ENCODE data around the gene LARP4. TPM values are rescaled to one million over a fixed set of nuclear protein-coding genes. Genes with fewer than 3 reads are reported as not detected.

Gene LARP4
- total and polyA plus RNA-seq, 2 experiments from 2014 or later: 59.1 to 88.8 TPM

GRCh38 chr12:50458606-50459005 is 57.9 kb downstream of the LARP4 start:
- Histone ChIP-seq H3K27ac (ENCODE audit: low read depth) (no peak overlapping the region), H3K9me2 (ENCODE audit: insufficient read depth) (no peaks in the 10 kb centered on the region), H3K4me3 (no peak overlapping the region), H3K4me2 (no peak overlapping the region), H3F3A (replicated peaks; ENCODE audit: low read depth) (no peaks in the 10 kb centered on the region), H4K20me1 (replicated peaks; ENCODE audit: insufficient read depth) (peaks cover 5% of the 10 kb centered on the region), H3K4me1 (ENCODE audit: insufficient read depth) (no peaks in the 10 kb centered on the region), H3K36me3 (ENCODE audit: insufficient read depth) (peaks cover 36% of the 10 kb centered on the region; the same call in 1 of the 2 replicates), H3K27me3 (ENCODE audit: insufficient read depth) (no peaks in the 10 kb centered on the region), H3K79me2 (replicated peaks; ENCODE audit: insufficient read depth) (peaks cover 5% of the 10 kb centered on the region), H2AFZ (no peak overlapping the region)
- Mint-ChIP-seq H3K9me3 (no peaks in the 10 kb centered on the region), H3K27me3 (ENCODE audit: insufficient read depth, low read depth, poor library complexity) (peaks cover 1% of the 10 kb centered on the region), H3K4me1 (no peaks in the 10 kb centered on the region), H3K4me3 (no peak overlapping the region), H3K36me3 (ENCODE audit: low read depth) (peaks cover 60% of the 10 kb centered on the region), H3K27ac (no peak overlapping the region)
- no peak for DNase-seq (ENCODE audit: low spot score)
- ATAC-seq: no peak
- TF ChIP-seq EZH2 (IDR thresholded peaks at IDR 0.05; ENCODE audit: low read depth, unreplicated experiment) (no peak), JUNB (IDR thresholded peaks at IDR 0.05; ENCODE audit: unreplicated experiment) (no peak), EZH2phosphoT487 (IDR thresholded peaks at IDR 0.05; ENCODE audit: unreplicated experiment) (no peak), ZNF114 (CRISPR knock-in tag; IDR thresholded peaks at IDR 0.05) (no peak), CREB1 (CRISPR knock-in tag; IDR thresholded peaks at IDR 0.05; ENCODE audit: low read depth) (no peak), ETS1 (IDR thresholded peaks at IDR 0.05) (no peak), NANOG (IDR thresholded peaks at IDR 0.05; ENCODE audit: borderline replicate concordance) (no peak), CTCF (conservative IDR thresholded peaks at IDR 0.05; ENCODE audit: low read depth in 2 of 2) (no peak), POLR2AphosphoS5 (IDR thresholded peaks at IDR 0.05; ENCODE audit: low read depth) (no peak), STAT1 (IDR thresholded peaks at IDR 0.05; ENCODE audit: unreplicated experiment) (no peak), ZNF331 (CRISPR knock-in tag; IDR thresholded peaks at IDR 0.05; ENCODE audit: low read depth) (no peak)
- TF ChIP-seq, protein P1, sequence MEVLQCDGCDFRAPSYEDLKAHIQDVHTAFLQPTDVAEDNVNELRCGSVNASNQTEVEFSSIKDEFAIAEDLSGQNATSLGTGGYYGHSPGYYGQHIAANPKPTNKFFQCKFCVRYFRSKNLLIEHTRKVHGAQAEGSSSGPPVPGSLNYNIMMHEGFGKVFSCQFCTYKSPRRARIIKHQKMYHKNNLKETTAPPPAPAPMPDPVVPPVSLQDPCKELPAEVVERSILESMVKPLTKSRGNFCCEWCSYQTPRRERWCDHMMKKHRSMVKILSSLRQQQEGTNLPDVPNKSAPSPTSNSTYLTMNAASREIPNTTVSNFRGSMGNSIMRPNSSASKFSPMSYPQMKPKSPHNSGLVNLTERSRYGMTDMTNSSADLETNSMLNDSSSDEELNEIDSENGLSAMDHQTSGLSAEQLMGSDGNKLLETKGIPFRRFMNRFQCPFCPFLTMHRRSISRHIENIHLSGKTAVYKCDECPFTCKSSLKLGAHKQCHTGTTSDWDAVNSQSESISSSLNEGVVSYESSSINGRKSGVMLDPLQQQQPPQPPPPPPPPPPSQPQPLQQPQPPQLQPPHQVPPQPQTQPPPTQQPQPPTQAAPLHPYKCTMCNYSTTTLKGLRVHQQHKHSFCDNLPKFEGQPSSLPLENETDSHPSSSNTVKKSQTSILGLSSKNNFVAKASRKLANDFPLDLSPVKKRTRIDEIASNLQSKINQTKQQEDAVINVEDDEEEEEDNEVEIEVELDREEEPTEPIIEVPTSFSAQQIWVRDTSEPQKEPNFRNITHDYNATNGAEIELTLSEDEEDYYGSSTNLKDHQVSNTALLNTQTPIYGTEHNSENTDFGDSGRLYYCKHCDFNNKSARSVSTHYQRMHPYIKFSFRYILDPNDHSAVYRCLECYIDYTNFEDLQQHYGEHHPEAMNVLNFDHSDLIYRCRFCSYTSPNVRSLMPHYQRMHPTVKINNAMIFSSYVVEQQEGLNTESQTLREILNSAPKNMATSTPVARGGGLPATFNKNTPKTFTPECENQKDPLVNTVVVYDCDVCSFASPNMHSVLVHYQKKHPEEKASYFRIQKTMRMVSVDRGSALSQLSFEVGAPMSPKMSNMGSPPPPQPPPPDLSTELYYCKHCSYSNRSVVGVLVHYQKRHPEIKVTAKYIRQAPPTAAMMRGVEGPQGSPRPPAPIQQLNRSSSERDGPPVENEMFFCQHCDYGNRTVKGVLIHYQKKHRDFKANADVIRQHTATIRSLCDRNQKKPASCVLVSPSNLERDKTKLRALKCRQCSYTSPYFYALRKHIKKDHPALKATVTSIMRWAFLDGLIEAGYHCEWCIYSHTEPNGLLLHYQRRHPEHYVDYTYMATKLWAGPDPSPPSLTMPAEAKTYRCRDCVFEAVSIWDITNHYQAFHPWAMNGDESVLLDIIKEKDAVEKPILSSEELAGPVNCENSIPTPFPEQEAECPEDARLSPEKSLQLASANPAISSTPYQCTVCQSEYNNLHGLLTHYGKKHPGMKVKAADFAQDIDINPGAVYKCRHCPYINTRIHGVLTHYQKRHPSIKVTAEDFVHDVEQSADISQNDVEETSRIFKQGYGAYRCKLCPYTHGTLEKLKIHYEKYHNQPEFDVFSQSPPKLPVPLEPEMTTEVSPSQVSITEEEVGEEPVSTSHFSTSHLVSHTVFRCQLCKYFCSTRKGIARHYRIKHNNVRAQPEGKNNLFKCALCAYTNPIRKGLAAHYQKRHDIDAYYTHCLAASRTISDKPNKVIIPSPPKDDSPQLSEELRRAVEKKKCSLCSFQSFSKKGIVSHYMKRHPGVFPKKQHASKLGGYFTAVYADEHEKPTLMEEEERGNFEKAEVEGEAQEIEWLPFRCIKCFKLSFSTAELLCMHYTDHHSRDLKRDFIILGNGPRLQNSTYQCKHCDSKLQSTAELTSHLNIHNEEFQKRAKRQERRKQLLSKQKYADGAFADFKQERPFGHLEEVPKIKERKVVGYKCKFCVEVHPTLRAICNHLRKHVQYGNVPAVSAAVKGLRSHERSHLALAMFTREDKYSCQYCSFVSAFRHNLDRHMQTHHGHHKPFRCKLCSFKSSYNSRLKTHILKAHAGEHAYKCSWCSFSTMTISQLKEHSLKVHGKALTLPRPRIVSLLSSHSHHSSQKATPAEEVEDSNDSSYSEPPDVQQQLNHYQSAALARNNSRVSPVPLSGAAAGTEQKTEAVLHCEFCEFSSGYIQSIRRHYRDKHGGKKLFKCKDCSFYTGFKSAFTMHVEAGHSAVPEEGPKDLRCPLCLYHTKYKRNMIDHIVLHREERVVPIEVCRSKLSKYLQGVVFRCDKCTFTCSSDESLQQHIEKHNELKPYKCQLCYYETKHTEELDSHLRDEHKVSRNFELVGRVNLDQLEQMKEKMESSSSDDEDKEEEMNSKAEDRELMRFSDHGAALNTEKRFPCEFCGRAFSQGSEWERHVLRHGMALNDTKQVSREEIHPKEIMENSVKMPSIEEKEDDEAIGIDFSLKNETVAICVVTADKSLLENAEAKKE (CRISPR knock-in tag; IDR thresholded peaks at IDR 0.05): no peak
